DMS153 (cell line): ENCODE data around the gene CENPE.
A peak's percentile ranks its signal among the peaks of the same experiment; 100 is the strongest.

Source experiments
- DNase-seq: peaks from one replicate; lab custom pipeline; 2025; lab: John Stamatoyannopoulos, UW

CENPE gene

GRCh38 chr4:103076747-103077347, 121.3 kb downstream of the CENPE start, which contains the start of gene SLC9B2:
TSS of gene SLC9B2 (minus strand) at chr4:103076761. CDS start at chr4:103067550, 9,211 bp downstream.
- DNase-seq = no peak

- DNase-seq = peak; percentile 28
Observed at GRCh38 chr4:103075894-103076746, 122.0 kb downstream of the CENPE start.

GRCh38 chr4:103075435-103075893, 122.7 kb downstream of the CENPE start:
- no peak for DNase-seq

GRCh38 chr4:103074744-103075434, 123.3 kb downstream of the CENPE start:
- DNase-seq = no peak

- DNase-seq = no peak
Observed at GRCh38 chr4:103073792-103074438, 124.2 kb downstream of the CENPE start.

- DNase-seq = no peak
Observed at GRCh38 chr4:103067841-103068547, 130.1 kb downstream of the CENPE start.

- DNase-seq = no peak
Observed at GRCh38 chr4:103060453-103061148, 137.5 kb downstream of the CENPE start.
